ENCODE measurements around the gene CDH18. TPM values are rescaled to one million over a fixed set of nuclear protein-coding genes. Genes with fewer than 3 reads are reported as not detected.

The CDH18 gene
- total and polyA plus RNA-seq, 2 of the 4 experiments (the other 2 are of a cell fraction), result 0.24 to 1.1 TPM

- H4K91ac ChIP-seq (ENCODE audit: insufficient read depth, low read depth, low read length), result no peak overlapping the region
- H2BK5ac ChIP-seq (ENCODE audit: low read depth, low read length, poor library complexity, severe bottlenecking), result no peak overlapping the region
- H3K56ac ChIP-seq (ENCODE audit: extremely low read depth, insufficient read depth, low read length), result no peak overlapping the region
- H4K20me1 ChIP-seq (ENCODE audit: insufficient read depth, low read length), result no peaks in the 10 kb centered on the region
- TF ChIP-seq FOS (IDR thresholded peaks at IDR 0.05; ENCODE audit: low read depth, low read length) (no peak), USF2 (IDR thresholded peaks at IDR 0.05; ENCODE audit: low read depth, low read length) (no peak), ELK1 (IDR thresholded peaks at IDR 0.05; ENCODE audit: borderline replicate concordance, low read depth, low read length) (no peak)
- H3K4me2 ChIP-seq (ENCODE audit: low read depth, low read length), result no peak overlapping the region
- H3K9ac ChIP-seq (ENCODE audit: low read depth, low read length), result no peak overlapping the region
- no peak overlapping the region for H3K23ac ChIP-seq (ENCODE audit: low read depth, low read length)
- no peak overlapping the region for H2BK120ac ChIP-seq (ENCODE audit: low read depth, low read length)
- no peak overlapping the region for H2AK5ac ChIP-seq (ENCODE audit: low read depth, low read length)
- no TSS peak for BruUV-seq (replicated peaks)
- in situ Hi-C loops (cut with MboI; ENCODE audit: low sequenced_read_pairs), result no loop called here
- no peak overlapping the region for H3K27ac ChIP-seq (ENCODE audit: insufficient read depth, low read length)
- no peak overlapping the region for H2BK20ac ChIP-seq (ENCODE audit: low read depth, low read length)
- dilution Hi-C loops (cut with HindIII; ENCODE audit: low sequenced_read_pairs, unreplicated experiment), result no loop called here
- no peak overlapping the region for H3K18ac ChIP-seq (ENCODE audit: low read depth, low read length)
- ChIA-PET CTCF (no interaction called here), POLR2A (ENCODE audit: unreplicated experiment) (no interaction called here)
- H3K27me3 ChIP-seq (ENCODE audit: control insufficient read depth, insufficient read depth, low read length), result no peaks in the 10 kb centered on the region
- H3K4me1 ChIP-seq (ENCODE audit: control insufficient read depth, insufficient read depth, low read length), result no peaks in the 10 kb centered on the region
- no peak overlapping the region for H4K5ac ChIP-seq (ENCODE audit: low read depth, low read length)
- ATAC-seq (ENCODE audit: low read depth) (no peak), DNase-seq (no peak)
- no peak overlapping the region for H4K8ac ChIP-seq (ENCODE audit: low read depth in 2 of 2, low read length in 2 of 2)
- no peak overlapping the region for H2AK9ac ChIP-seq (replicated peaks; ENCODE audit: low read depth, low read length, poor library complexity)
- H3K79me1 ChIP-seq (ENCODE audit: low read depth in 1 of 2, low read length in 2 of 2), result no peaks in the 10 kb centered on the region
- no peaks in the 10 kb centered on the region for H3K9me1 ChIP-seq (ENCODE audit: insufficient read depth, low read length)
- no CpG with 5 or more reads among the region's 1 CpG for whole genome bisulfite sequencing, 2 experiments (ENCODE audit: extremely low coverage in 2 of 2, insufficient read length in 1 of 2)
- H2AFZ ChIP-seq (replicated peaks; ENCODE audit: low read length, poor library complexity), result no peak overlapping the region
- no peak overlapping the region for H3K4me3 ChIP-seq (ENCODE audit: insufficient read depth, low read depth, low read length)
- no peaks in the 10 kb centered on the region for H3K36me3 ChIP-seq (ENCODE audit: control insufficient read depth, insufficient read depth, low read length)
- H2BK15ac ChIP-seq (ENCODE audit: low read depth, low read length), result no peak overlapping the region
- no peak overlapping the region for H3K4ac ChIP-seq (ENCODE audit: low read depth, low read length)
- intact Hi-C loops (cut with micrococcal nuclease), result no loop called here
- H3K9me3 ChIP-seq (ENCODE audit: control insufficient read depth, insufficient read depth, low read length), result peaks cover 5% of the 10 kb centered on the region
- H3K14ac ChIP-seq (replicated peaks; ENCODE audit: low read depth, low read length), result no peak overlapping the region
Observed at GRCh38 chr5:19690978-19691377, 297.0 kb downstream of the CDH18 start.
